Stimulated activated CD8-positive, alpha-beta memory T cell treated with anti-CD3 and anti-CD28 coated beads, Interleukin-15, amount 100 ng/mL, for 24 hours (primary cell): ENCODE data around the gene BCL11B.
A peak's percentile ranks its signal among the peaks of the same experiment; 100 is the strongest.

Source experiments
- DNase-seq: peaks from one replicate; pipeline ENCODE4 v3.0.0-alpha.2; 2020; ENCODE audit warnings: low read depth

BCL11B gene

GRCh38 chr14:99271951-99272631, at the start of gene BCL11B:
BCL11B (minus strand) TSS chr14:99272197; CDS start chr14:99271218, 979 bp downstream.
- DNase-seq = no peak

DNA sequence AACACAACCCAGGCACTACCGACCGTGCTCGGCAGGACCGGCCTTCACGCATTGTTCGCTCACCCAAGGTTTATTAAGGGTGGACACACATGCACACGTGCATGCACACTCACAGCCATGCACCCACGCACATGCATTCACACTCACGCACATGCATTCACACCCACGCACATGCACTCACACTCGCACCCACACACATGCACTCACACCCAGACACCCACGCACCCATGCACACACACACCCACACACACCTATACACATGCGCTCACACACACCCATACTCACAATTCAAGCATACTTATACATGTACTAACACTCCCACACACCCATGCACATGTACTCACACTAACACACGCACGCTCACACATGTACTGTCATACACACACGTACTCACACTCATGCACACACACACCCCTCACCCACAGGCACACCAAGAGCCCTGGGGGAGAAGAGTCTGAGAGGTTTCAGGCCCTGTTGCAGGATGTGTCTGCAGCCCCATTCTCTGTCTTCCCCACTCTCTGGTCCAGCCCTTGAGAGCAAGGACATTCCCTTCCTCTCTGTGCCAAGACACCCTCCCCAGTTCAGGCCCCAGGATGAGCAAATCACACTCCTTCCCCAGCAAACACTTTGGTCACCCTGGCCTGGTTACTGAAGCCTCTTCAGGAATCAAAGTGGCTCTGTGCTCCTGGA, 49.4 kb upstream of the BCL11B start:
- no peak for DNase-seq

DNA sequence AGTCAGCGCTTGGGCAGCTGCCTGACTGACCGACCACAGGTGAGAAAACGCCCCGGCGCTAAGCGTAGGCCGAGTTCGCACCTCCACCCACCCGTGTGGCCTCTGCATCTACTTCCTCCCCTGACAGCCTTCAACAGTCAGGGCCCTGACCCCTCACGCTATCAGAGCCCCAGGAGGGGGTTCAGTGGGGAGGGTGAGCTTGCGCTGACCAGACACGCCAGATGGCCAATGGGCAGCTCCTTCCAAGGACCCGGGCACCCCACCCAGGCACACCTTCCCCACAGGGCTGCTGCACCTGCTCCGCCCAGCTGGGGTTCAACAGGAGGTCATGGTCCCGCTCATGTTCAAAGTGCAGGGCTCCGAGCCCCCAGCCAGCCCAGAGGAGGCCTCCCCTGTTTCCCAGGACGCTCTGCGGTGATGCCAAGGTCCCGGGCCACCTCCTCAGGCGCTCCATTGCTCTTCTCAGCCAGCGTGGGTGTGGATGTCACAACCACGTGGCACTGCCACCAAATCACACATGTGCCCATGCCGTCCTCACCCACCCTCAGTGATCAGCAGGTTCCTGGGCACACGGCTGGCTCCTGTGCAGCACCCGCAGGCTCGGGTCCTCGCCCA, 48.7 kb upstream of the BCL11B start:
- no peak for DNase-seq

- DNase-seq = peak; percentile 58
Observed at GRCh38 chr14:99320105-99320572, 48.1 kb upstream of the BCL11B start.

GRCh38 chr14:99318959-99319295, 46.9 kb upstream of the BCL11B start:
- no peak for DNase-seq

DNA sequence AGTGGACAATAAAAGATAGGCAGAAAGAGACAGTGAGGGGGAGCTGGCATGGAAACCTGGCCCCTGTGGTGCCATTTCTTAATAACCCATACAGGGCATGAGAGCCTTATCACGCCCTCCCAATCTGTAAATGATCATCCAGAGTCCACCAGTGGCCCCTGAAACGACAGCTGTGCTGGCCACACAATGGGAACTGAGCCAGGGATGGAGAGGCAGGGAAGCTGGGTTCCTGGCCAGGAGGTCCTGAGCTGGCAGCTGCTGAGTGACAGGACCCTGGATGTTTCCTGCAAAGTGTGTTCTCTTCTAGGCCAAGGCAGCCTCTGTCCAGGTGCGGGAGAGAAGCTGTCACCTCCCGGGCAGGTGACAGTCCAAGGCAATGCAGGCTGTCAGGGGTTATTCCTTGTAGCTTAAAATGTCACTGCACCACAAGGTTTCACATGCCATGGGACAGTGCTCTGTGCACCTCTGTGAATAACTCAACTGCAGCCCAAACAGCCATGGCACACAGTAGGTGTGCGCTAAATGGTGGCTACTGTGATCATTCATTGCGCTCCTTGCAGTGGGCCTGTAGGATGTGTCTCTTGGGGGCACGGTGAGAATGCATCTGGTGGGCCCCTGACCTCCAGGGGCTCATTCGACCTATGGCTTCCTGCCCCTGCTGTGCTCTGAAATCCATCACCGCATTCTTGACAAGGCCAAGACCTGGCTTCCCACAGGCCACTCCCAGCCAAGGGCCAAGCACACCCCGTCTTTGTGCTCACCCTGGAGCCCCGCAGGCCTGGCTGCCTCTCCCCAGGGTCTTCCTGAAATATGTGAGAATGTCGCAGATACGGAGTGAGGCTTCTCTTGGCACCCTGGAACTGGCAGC, 46.3 kb upstream of the BCL11B start:
- no peak for DNase-seq

GRCh38 chr14:99317231-99318090, 45.5 kb upstream of the BCL11B start:
- DNase-seq = no peak

DNA sequence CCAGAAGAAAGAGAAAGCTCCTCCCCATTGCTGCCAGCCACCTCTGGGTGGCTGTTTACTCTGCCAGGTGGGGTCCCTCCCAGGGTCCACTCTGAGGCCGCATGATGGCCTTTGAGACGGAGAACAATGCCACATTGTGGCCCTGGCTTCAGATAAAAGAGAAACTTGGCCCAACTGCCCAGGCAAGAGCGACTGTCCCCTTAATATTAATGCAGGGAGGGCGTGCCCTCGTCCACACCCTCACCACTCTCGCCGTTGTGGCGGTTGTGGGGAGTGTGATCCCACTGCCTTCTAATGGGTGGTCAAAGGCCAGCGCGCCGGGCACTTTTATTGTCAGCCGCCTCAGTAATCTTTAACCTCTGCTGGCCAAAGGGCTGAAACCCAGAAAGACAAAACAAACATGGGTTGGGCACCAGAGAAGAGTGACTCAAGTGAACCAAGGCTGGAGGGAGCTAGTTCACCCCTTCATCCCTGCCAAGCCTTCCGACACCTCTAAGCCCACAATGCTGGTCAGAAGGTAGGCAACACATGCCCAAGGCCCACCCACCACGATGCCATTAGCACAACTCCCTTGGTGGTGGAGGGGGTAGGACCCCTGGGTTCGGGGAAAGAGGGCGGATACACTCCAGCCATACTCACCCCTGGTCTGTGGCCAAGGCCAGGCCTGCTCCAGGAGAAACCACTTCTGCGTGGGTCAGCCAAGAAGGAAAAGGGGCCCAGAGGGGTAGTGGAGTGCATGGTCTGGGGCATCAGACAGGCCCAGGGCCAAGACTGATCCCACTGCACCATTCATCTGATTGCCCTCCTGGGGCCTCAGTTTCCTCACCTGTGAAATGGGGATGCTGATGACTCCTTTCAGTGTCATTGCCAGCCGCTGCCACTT, 44.5 kb upstream of the BCL11B start:
- no peak for DNase-seq

GRCh38 chr14:99315197-99315596, 43.2 kb upstream of the BCL11B start:
- DNase-seq = no peak

DNA sequence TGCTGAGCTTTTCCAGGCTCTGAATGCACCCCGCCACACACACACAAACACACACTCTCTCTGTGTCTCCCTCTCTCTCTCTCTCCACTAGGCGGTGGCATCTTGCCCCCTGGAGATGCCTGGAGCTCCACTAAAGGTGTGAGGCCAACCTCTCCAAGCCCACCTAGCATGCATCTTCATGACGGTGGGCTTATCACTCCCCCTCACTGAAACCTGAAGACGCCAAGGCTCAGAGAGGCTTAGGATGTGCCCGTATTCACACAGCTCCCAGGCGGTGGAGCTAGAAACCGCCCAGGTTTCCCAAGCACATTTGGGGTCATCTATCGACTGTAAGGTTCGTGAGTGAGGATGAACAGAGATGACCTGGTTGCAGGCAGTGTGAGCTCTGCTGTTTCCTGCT, 42.6 kb upstream of the BCL11B start:
- no peak for DNase-seq

DNA sequence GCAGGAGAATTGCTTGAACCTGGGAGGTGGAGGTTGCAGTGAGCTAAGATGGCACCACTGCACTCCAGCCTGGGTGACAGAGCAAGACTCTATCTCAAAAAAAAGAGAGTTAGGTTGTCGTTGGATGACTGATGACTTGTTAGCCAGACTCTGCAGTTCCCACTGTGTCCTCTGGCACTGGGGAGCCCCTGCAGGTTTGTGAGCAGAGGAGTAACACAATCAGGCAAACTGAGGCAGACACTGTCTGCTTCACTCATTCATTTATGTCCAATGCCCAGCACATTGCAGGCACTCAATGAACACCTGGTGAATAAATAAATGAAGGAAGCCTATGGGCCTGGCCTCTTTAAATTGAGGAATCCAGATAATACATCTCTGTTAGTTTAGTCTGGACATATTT, 41.2 kb upstream of the BCL11B start:
- DNase-seq = no peak

DNA sequence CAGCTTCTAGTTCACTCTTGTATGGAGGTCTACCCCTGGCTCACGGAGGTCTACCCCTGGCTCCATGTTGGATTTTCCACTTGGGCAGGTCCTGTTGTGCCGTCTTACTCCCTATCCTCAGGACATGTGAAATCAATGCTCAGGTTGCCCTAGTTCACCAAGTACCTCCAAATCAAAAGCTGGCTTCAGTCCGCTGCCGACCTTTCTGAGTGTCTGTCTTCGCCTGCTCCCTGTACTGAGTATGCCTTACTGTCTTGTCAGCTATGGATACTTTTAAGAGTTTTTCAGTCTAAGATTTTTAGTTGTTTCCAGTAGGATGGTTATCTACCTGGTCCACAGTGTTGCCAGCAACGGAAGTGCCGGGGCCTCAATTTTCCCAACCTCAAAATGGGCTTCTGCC, 40.1 kb upstream of the BCL11B start:
- DNase-seq = no peak

- no peak for DNase-seq
Observed at GRCh38 chr14:99309220-99309766, 37.3 kb upstream of the BCL11B start.

GRCh38 chr14:99304208-99304607, 32.2 kb upstream of the BCL11B start:
- no peak for DNase-seq

- DNase-seq = no peak
Observed at GRCh38 chr14:99300190-99300589, 28.2 kb upstream of the BCL11B start.

GRCh38 chr14:99296517-99296916, 24.5 kb upstream of the BCL11B start:
- no peak for DNase-seq

DNA sequence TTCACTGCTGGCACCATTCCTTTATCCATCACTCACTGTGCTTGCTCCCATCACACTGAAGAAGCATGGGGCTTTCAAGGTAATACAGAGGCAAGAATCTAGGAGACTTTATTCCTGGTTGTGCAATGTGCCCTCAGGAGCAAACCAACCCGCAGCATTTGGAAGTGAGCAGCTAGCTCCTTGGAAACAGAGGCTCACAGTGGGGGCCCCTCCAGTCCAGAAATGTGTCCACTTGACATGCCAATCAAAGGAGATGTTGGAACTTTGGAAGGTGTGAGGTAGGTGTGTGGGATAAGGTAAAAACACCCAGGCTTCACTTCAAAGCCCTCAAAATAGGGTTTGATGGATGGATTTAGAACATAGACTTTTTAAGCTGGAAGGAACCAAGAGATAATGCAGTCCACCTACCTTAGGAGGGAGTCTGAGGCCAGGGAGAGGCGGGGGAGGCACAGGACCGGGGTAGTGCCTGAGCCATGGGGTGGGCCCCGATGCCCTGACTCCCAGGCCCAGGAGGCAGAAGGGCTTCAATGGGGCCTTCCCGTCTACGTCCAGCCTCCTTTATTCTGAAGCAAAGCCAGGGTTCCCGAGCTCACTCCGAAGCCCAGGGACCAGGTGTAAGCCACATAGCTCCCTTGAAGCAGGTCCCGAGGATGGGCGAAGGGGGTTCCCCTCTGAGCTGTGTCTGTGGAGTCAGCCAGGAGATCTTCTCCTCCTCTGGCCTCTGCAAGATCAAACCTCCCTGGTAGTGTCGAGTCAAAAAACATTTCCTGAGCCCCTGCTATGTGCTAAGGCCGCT, 17.6 kb upstream of the BCL11B start:
- DNase-seq = no peak

DNA sequence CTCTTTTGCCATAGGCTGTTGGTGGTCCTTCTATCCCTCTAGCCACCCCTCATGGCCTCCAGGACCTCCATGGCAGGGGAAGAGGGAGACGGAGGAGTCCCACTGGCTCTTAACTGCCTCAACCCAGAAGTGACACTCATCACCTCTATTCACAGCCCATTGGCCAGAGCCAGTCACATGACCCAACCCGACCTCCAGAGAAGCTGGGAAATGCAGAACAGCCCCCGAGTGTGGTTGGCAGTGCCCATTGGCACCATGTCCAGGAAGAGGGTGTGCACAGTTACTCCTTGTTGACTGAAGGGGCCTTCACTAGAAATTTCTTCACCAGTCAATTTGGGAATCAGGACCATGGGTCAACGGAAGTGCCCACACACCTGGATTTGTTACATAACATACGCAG, 17.0 kb upstream of the BCL11B start:
- no peak for DNase-seq

- no peak for DNase-seq
Observed at GRCh38 chr14:99287269-99287942, 15.4 kb upstream of the BCL11B start.
